ELF-1 (cell line): ENCODE data around the gene MACROD2.
A peak's percentile ranks its signal among the peaks of the same experiment; 100 is the strongest.

Experiments used
- DNase-seq: peaks from one replicate; pipeline ENCODE4 v3.0.0-alpha.2; 2016; ENCODE audit warnings: low read depth, low spot score

The MACROD2 gene

DNA sequence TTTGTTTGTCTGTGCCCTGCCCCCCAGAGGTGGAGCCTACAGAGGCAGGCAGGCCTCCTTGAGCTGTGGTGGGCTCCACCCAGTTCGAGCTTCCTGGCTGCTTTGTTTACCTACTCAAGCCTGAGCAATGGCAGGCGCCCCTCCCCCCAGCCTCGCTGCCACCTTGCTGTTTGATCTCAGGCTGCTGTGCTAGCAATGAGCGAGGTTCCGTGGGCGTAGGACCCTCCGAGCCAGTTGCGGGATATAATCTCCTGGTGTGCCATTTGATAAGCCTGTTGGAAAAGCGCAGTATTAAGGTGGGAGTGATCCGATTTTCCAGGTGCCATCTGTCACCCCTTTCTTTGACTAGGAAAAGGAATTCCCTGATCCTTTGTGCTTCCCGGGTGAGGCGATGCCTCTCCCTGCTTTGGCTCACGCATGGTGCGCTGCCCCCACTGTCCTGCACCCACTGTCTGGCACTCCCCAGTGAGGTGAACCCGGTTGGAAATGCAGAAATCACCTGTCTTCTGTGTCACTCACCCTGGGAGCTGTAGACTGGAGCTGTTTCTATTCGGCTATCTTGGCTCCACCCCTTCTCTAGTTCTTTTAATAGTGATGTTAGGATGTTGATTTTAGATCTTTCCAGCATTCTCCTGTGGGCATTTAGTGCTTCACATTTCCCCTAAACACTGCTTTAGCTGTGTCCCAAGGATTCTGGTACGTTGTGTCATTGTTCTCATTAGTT is 471.9 kb downstream of the MACROD2 start:
- DNase-seq = peak; percentile 10

- peak; percentile 27 for DNase-seq
These were observed 475.0 kb downstream of the MACROD2 start for GRCh38 chr20:14470231-14470899.

DNA sequence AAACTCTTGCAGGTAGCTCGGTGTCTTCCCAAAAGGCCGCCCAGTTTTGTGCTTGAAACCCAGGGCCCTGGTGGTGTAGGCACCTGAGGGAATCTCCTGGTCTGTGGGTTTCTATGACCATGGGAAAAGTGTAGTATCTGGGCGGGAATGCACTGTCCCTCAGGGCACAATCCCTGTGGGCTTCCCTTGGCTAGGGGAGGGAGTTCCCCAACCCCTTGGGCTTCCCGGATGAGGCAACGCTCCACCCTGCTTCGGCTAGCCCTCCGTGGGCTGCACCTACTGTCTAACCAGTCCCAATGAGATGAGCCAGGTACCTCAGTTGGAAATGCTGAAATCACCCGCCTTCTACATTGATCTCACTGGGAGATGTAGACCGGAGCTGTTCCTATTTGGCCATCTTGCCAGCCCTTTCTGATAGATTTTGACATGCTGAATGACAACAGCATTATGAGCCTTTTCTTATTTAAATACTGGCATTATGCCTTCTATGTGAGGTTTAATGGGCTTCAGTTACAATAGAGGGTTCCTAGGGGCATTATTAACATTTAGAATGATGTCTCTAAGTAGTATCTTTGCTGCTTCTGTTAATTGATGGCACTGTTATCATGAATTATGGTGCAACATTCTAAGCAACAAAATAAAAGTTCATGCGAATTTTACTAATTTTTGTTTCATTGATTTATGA is 475.8 kb downstream of the MACROD2 start:
- DNase-seq = peak; percentile 62

GRCh38 chr20:14477125-14477524 is 481.8 kb downstream of the MACROD2 start:
- DNase-seq = no peak

DNA sequence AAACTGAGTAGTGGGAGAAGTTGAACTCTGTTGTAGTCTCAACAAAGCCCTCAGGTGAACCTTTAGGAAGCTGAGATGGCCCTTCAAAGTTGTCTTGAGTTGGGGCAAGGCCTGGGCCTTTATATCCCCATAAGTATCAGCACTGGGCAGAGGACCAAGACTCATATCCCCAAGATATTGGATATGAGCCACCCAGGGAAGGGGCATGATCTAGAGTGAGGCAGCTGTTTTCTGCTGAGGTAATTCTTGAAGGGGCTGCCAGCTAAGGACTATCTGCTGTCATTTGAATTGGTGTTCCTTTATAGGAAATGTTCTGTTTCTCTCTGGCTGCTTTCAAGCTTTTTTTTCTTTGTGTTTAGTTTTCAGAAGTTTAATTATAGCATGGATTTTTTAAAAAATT is 482.8 kb downstream of the MACROD2 start:
- no peak for DNase-seq

GRCh38 chr20:14481863-14482262 is 486.5 kb downstream of the MACROD2 start:
- no peak for DNase-seq

DNA sequence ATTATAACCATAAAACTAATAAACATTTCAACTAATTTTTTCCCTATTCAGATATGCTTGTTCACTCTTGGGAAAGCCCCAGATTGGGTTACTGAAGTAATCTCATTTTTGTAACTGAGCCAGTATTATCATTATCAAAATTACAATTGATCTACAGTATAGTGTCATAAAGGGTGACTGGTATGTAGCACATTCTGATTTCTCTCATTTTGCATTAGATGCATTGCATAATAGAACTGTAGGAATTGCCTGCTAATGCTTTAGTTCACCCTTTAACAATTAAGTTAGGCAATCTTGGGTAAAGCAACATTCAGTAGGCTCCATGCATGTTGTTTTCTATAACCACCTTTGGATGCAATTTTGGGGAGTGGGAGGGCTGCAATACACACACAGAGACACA is 492.9 kb downstream of the MACROD2 start:
- no peak for DNase-seq

- no peak for DNase-seq
These were observed 493.6 kb downstream of the MACROD2 start for GRCh38 chr20:14488756-14489479.

- DNase-seq = no peak
These were observed 494.2 kb downstream of the MACROD2 start for GRCh38 chr20:14489544-14489943.

GRCh38 chr20:14491436-14491835 is 496.1 kb downstream of the MACROD2 start:
- no peak for DNase-seq

- DNase-seq = no peak
These were observed 498.1 kb downstream of the MACROD2 start for GRCh38 chr20:14493408-14493807.

GRCh38 chr20:14494355-14494754 is 499.0 kb downstream of the MACROD2 start:
- DNase-seq = no peak

DNA sequence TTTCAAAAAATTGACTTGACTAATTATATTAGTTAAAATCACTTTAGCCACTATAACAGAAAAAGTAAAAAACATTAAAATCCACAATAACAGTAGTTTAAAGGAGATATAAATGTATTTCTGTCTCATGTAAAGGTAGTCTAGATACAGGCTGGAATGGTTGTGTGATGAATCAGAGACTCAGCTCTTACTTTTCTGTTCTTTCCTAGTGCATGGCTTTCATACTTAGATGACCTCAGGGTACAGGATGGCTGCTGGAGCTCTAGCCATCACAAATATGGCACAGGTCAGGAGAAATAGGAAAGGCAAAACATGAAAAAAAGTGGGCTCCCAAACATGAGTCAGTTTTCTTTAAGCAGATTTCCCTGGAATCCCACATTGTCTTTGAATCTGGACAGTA is 499.8 kb downstream of the MACROD2 start:
- no peak for DNase-seq

- no peak for DNase-seq
These were observed 501.7 kb downstream of the MACROD2 start for GRCh38 chr20:14497004-14497403.

DNA sequence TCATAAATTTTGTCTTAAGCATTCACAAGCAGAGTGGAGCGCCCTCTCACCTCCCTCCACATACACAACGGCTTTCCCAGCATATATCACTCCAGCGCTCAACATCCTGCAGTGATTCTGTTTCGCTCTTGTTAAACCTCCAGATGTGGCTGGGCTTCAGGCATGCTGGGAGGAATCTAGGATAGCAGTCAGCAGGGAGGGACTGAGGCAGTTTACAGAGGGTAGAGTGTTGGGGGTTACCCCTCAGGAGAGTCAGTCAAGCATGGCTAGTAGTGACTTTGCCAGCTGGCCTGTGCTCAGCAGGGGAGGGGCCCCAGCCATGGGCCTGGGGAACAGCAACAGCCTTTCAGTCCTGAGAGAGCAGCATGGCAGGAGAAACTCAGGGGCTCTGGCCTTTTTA is 503.5 kb downstream of the MACROD2 start:
- DNase-seq = peak; percentile 40

DNA sequence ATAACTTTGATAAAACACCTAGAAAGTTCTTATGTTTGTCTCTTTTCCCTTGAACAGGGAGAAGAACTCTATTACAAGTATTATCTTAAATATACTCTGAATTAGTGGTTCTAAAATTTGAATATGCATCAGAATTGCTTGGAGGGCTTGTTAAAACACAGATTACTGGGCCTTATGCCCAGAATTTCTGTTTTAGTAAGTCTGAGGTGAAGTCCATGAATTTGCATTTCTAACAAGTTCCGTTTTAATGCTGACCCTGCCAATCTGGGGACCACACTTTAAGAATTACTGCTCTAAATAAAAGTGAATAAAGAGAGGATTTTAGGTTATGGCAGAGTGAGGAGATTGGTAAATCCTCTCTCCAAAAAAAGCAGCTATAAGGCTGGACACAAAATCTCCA is 510.2 kb downstream of the MACROD2 start:
- DNase-seq = no peak

DNA sequence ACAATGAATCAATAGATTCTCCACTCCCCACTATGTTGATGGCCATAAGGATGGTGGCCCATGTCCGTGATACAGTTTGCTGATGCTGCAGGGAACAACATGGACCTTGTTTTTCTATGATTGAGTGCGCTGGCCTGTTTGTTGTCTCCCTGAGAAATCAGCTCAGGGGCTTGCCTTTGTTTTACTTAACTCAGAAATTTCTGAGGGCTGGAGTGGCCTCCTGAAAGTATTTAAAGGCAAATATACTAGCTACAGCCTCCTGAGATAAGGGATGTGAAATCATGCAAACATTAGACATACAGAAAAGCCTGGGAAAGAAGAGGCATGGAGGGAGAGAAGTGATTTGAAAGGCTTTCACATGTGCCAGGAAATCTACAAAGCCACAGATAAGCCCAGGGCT is 512.4 kb downstream of the MACROD2 start:
- DNase-seq = peak; percentile 15

DNA sequence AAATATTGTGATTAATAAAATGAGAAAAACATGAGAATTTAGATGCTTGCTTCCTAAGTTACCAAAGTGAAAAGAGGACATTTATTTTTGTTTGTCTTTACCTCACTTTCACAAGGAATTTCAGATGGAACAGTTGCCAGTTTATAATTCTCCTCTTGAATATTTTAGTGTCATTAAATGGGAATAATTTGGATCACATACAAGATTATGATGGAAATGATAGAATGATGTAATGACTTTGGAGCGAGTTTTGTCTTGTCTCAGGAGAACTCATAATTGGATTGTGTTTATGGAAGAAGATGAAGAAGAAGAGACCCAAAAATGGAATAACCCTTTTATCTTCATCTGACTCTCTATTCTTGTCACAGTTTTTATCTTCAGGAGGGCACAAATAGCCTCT is 515.0 kb downstream of the MACROD2 start:
- no peak for DNase-seq

DNA sequence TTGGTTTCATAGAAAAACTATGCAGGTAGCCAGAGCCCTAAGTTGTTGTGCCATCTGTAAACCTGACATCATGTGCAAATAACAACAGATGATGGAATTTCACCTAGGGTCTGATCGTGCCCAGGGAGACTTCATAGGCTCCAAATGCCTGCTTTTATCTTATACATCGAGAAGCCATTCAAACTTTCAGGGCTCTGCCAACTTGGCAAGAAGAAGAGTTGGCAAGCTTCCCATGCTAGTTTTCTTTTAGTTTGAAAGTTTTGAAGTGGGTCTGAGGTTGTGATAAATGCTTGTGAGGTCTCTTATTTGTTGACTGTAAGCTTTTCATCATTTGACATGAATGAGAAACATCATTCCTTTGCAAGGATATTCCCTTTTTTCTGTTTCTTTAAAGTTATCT is 517.5 kb downstream of the MACROD2 start:
- DNase-seq = no peak

GRCh38 chr20:14518648-14519047 is 523.3 kb downstream of the MACROD2 start:
- no peak for DNase-seq

DNA sequence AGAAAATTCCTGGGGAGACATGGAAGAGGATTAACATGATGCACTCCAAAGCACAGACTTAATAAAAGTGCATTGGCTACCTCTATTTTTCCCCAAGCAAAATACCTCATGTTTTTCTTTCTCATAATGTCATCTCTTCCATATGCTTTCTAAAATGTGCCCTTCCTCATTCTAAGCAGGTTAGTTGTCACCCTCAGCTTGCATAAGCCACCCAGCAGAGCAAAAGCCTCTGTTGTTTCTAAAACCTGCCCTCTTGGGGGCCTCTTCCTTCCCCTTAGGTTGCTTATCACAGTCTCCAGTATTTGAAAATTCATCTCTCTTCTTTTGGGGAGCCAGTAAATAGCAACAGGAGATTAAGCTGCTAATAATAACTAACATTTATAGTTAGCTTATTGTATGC is 525.7 kb downstream of the MACROD2 start:
- DNase-seq = no peak

DNA sequence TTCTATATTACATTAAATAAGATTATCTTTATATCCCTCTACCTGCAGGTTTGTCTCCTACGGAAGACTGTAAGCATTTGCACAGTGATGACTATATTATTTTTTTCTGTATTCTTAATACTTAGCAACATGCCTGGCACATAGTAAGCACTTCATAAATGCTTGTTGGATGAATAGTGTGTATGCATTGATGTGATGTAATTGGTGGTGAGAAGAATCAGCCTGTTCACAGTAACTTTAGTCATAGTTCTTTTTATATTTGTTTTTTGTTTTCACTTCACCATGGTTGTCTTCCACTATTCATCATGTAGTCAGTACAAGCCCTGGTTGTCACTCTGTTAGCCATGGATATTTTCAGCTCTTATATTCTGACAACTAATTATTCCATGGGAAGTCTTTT is 526.1 kb downstream of the MACROD2 start:
- no peak for DNase-seq
